Right lobe of liver (tissue), 4 donors: Measurements from ENCODE around the gene P2RY6.

ENCODE experiments used
- CTCF ChIP-seq, 4 donors: fragments of 200-600 bp in 3 of 4; fragments of 450-650 bp in 1 of 4; IDR thresholded peaks; one replicate each; pipeline versions ENCODE4 v1.5.1 to v1.8.0; 2016 to 2022; ENCODE audit warnings: antibody characterized with exemption in 4 of 4, mild to moderate bottlenecking in 2 of 4
- POLR2A ChIP-seq: fragments of 450-650 bp; IDR thresholded peaks from one replicate; pipeline ENCODE4 v1.6.1; 2017; ENCODE audit warnings: antibody characterized with exemption, mild to moderate bottlenecking
- donor health status: DM: no; HTN: no; CAD: no.
- donor health status: DM: no; HTN: no; CAD: no.
- donor health status: DM: no; HTN: yes; CAD: no.

GRCh38 chr11:73285721-73286120 is 13.6 kb downstream of the P2RY6 start:
- no peak for TF ChIP-seq CTCF (IDR thresholded peaks at IDR 0.05)
- TF ChIP-seq POLR2A: no peak
